ENCODE measurements around the gene SLC22A31. TPM values are rescaled to one million over a fixed set of nuclear protein-coding genes. Genes with fewer than 3 reads are reported as not detected.

SLC22A31 gene
- total RNA-seq, 1 experiment from 2014 or later: not detected

DNA sequence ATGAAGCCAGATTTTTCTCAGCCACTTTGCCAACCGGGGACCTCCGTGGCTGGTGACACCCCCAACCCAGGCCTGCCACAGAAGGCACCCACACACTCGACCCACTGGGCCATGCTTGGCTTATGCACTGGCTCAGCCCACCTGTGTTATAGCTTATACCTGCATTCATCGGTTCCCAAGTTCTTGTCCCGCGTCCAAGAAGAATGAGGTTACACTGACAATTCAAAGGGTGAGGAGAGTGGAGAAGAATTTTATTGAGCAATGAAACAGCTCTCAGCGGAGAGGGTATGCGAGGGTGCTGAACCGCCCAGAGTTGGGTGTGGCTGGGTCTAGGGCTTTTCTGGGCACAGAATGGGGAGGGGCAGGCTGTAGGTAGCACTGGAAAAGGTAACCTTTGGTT lies 51.0 kb downstream of the SLC22A31 start:
- peaks cover 9% of the 10 kb centered on the region for H3K9me3 Mint-ChIP-seq (ENCODE audit: unreplicated experiment)
- no TSS peak for BruUV-seq (replicated peaks)
- TF ChIP-seq, protein P1, sequence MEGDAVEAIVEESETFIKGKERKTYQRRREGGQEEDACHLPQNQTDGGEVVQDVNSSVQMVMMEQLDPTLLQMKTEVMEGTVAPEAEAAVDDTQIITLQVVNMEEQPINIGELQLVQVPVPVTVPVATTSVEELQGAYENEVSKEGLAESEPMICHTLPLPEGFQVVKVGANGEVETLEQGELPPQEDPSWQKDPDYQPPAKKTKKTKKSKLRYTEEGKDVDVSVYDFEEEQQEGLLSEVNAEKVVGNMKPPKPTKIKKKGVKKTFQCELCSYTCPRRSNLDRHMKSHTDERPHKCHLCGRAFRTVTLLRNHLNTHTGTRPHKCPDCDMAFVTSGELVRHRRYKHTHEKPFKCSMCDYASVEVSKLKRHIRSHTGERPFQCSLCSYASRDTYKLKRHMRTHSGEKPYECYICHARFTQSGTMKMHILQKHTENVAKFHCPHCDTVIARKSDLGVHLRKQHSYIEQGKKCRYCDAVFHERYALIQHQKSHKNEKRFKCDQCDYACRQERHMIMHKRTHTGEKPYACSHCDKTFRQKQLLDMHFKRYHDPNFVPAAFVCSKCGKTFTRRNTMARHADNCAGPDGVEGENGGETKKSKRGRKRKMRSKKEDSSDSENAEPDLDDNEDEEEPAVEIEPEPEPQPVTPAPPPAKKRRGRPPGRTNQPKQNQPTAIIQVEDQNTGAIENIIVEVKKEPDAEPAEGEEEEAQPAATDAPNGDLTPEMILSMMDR (IDR thresholded peaks at IDR 0.05; ENCODE audit: unreplicated experiment): no peak
- ChIA-PET CTCF (interaction anchor here (0.9 to 1.1 kb wide), 2 partner anchors 406 to 412 kb away, joined by 3 to 4 read pairs; no protein-coding TSS in a partner anchor), POLR2A (interaction anchor here (0.9 to 2.8 kb wide), 3 partner anchors 12 to 292 kb away, joined by 3 to 7 read pairs (median 4); partner anchors contain the start of genes GALNS, TRAPPC2L and ZNF778)
- peaks cover 13% of the 10 kb centered on the region for H3K4me1 Mint-ChIP-seq (ENCODE audit: insufficient read depth, unreplicated experiment)
- intact Hi-C loops (cut with micrococcal nuclease): no loop called here
- H3K27ac Mint-ChIP-seq (ENCODE audit: low read depth, unreplicated experiment): peak overlapping the region; percentile 75
- peak overlapping the region; percentile 7 for H3K4me3 Mint-ChIP-seq (ENCODE audit: unreplicated experiment)
- no peak for DNase-seq (ENCODE audit: unreplicated experiment)
- H3K27me3 Mint-ChIP-seq (ENCODE audit: insufficient read depth, unreplicated experiment): no peaks in the 10 kb centered on the region
- H3K36me3 Mint-ChIP-seq (ENCODE audit: insufficient read depth, unreplicated experiment): peaks cover 49% of the 10 kb centered on the region

DNA sequence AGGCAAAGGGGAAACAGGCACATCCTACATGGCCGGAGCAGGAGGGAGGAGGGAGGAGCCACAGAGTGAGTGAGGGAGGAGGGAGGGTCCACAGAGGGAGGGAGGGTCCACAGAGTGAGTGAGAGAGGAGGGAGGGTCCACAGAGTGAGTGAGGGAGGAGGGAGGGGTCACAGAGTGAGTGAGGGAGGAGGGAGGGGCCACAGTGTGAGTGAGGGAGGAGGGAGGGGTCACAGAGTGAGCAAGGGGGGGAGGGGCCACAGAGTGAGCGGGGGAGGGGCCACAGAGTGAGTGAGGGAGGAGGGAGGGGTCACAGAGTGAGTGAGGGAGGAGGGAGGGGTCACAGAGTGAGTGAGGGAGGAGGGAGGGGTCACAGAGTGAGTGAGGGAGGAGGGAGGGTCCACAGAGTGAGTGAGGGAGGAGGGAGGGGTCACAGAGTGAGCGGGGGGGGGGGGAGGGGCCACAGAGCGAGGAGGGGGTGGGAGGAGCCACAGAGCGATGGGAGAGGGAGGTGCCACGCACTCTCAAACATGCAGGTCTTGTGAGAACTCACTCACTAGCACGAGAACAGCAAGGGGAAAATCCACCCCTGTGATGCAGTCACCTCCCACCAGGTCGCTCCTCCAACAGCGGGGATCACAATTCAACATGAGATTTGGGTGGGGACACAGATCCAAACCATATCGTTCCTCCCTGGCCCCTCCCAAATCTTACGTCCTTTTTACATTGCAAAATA lies 53.1 kb downstream of the SLC22A31 start:
- DNase-seq (ENCODE audit: unreplicated experiment): no peak
- intact Hi-C loops (cut with micrococcal nuclease): no loop called here
- CTCF ChIA-PET: no interaction called here
- TF ChIP-seq, protein P1 (IDR thresholded peaks at IDR 0.05; ENCODE audit: unreplicated experiment): no peak
- peaks cover 9% of the 10 kb centered on the region for H3K9me3 Mint-ChIP-seq (ENCODE audit: unreplicated experiment)
- H3K4me1 Mint-ChIP-seq (ENCODE audit: insufficient read depth, unreplicated experiment): peaks cover 13% of the 10 kb centered on the region
- no peak overlapping the region for H3K4me3 Mint-ChIP-seq (ENCODE audit: unreplicated experiment)
- H3K27ac Mint-ChIP-seq (ENCODE audit: low read depth, unreplicated experiment): no peak overlapping the region
- POLR2A ChIA-PET: no interaction called here
- H3K27me3 Mint-ChIP-seq (ENCODE audit: insufficient read depth, unreplicated experiment): no peaks in the 10 kb centered on the region
- BruUV-seq (replicated peaks): no TSS peak
- H3K36me3 Mint-ChIP-seq (ENCODE audit: insufficient read depth, unreplicated experiment): peaks cover 46% of the 10 kb centered on the region

DNA sequence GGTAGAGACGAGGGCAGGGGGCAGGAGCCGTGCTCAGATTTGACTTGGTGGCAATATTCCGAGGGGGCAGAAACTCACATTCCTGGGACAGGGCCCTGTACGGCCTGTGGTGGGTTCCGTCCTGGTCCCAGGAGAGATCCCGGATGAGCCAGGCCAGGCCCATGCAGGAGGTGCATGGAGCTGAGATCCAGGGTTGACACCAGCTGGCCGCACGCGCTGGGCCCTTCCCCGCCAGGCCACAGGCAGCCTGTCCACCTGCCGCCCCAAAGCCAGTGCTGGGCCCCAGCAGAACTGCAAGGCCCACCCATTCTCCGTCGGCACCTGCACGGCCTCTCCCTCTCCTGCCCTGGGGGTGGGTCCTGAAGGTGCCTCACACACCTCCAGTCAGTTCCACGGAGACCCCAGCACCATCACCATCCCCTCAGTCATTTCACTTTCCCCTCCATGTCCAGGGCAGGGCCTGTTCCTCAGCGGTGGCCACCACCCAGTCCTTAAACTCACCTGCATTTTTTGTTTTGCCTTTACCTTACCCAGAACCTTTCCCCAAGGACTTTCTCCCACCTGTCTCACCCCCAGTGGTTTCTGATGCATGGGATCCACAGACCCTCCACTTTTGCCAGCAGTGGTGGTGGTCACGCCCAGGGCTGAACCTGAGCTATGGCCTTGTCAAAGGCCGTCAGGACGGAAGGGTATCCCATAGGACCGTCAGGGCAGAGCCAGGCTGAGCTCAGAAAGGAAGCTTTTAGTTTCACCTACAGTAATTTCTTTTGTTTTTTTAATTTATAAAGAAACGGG lies 53.9 kb downstream of the SLC22A31 start:
- Mint-ChIP-seq H3K27me3 (ENCODE audit: insufficient read depth, unreplicated experiment) (no peaks in the 10 kb centered on the region), H3K9me3 (ENCODE audit: unreplicated experiment) (peaks cover 9% of the 10 kb centered on the region), H3K4me1 (ENCODE audit: insufficient read depth, unreplicated experiment) (peaks cover 13% of the 10 kb centered on the region), H3K4me3 (ENCODE audit: unreplicated experiment) (no peak overlapping the region), H3K36me3 (ENCODE audit: insufficient read depth, unreplicated experiment) (peaks cover 40% of the 10 kb centered on the region), H3K27ac (ENCODE audit: low read depth, unreplicated experiment) (no peak overlapping the region)
- intact Hi-C loops (cut with micrococcal nuclease): no loop called here
- POLR2A ChIA-PET: no interaction called here
- DNase-seq (ENCODE audit: unreplicated experiment): no peak
- TF ChIP-seq, protein P1 (IDR thresholded peaks at IDR 0.05; ENCODE audit: unreplicated experiment): no peak
- CTCF ChIA-PET: no interaction called here
- no TSS peak for BruUV-seq (replicated peaks)

Other genes starting within 250 kb of the SLC22A31 start
- gene CBFA2T3, start 223.3 kb downstream of the SLC22A31 start, total RNA-seq (2022): not detected in 2 replicates
- 39.2 and 43.7 TPM in 2 replicates for gene ACSF3, start 106.7 kb downstream of the SLC22A31 start, total RNA-seq (2022)
- not detected in 2 replicates for gene CDH15, start 28.8 kb downstream of the SLC22A31 start, total RNA-seq (2022)
- 13.5 and 15.8 TPM in 2 replicates for gene ZNF778, start 17.2 kb upstream of the SLC22A31 start, total RNA-seq (2022)